Esophagus muscularis mucosa (tissue), 4 donors: ENCODE results near the gene CYTH1. TPM values are rescaled to one million over a fixed set of nuclear protein-coding genes. Genes with fewer than 3 reads are reported as not detected.

ENCODE experiments used
- DNase-seq: peaks from one replicate; pipeline ENCODE4 v3.0.0-alpha.2; 2017; ENCODE audit errors: extremely low spot score
- H3K27ac ChIP-seq, 4 donors: fragments of 200-600 bp; sonication (generic); replicated peaks in 1 of 4; 1 replicate in 3 of 4; 2 replicates in 1 of 4; pipeline ENCODE4 v1.5.1; 2016 to 2019; ENCODE audit warnings: mild to moderate bottlenecking in 1 of 4
- H3K27me3 ChIP-seq, 4 donors: fragments of 200-600 bp; sonication (generic); one replicate each; pipeline versions ENCODE4 v1.5.1 to v1.6.0; 2016 to 2019
- H3K36me3 ChIP-seq, 4 donors: fragments of 200-600 bp; sonication (generic); one replicate each; pipeline ENCODE4 v1.5.1; 2016 to 2019
- H3K4me1 ChIP-seq, 4 donors: fragments of 200-600 bp; sonication (generic); one replicate each; pipeline ENCODE4 v1.5.1; 2016 to 2019
- H3K4me3 ChIP-seq, 4 donors: fragments of 200-600 bp; sonication (generic); 1 replicate in 2 of 4; 2 replicates in 2 of 4; pipeline ENCODE4 v1.5.1; 2016 to 2019; ENCODE audit warnings: mild to moderate bottlenecking in 4 of 4, moderate library complexity in 1 of 4
- H3K9me3 ChIP-seq, 4 donors: fragments of 200-600 bp; sonication (generic); 1 replicate in 3 of 4; 2 replicates in 1 of 4; pipeline ENCODE4 v1.5.1; 2016 to 2019
- EP300 ChIP-seq: sonication (generic); formaldehyde crosslinking; IDR thresholded peaks from one replicate; pipeline ENCODE4 v1.6.1; 2017; ENCODE audit warnings: antibody characterized with exemption
- POLR2A ChIP-seq: fragments of 450-650 bp; IDR thresholded peaks from one replicate; pipeline ENCODE4 v1.6.1; 2017; ENCODE audit warnings: antibody characterized with exemption, moderate library complexity, mild to moderate bottlenecking, low read depth
- POLR2AphosphoS5 ChIP-seq, 2 donors: sonication (generic); formaldehyde crosslinking; IDR thresholded peaks; one replicate each; pipeline ENCODE4 v1.6.1; 2017; ENCODE audit warnings: antibody characterized with exemption in 2 of 2
- WGBS: methylation state at CpG from one replicate; pipeline ENCODE4 v1.1.5; 2018; 5-methylcytosine and 5-hydroxymethylcytosine counted together
- intact Hi-C: fragments of 100-400 bp; cut with DNase I; formaldehyde crosslinking; loops from one replicate; pipeline ENCODE4 v1.15.1; 2023
- total RNA-seq, 4 donors: library from RNA; depleted of rRNA; stranded (reverse); fragments of >200 nt; gene quantifications; one replicate each; pipeline versions ENCODE4 v1.1.0 to v1.2.1, GENCODE V29; 2016
- TF ChIP-seq, protein P1 (sequence below), 3 experiments: fragments of 200-600 bp in 2 of 3; fragments of 450-650 bp in 1 of 3; sonication (generic) in 2 of 3; IDR thresholded peaks; one replicate each; pipeline ENCODE4 v1.5.1; 2017 to 2019; ENCODE audit warnings: antibody characterized with exemption in 3 of 3, mild to moderate bottlenecking in 2 of 3, moderate library complexity in 1 of 3

Gene CYTH1
- total RNA-seq, 4 donors from 2014 or later = 25.7 to 39.4 (median 35.7) TPM

DNA sequence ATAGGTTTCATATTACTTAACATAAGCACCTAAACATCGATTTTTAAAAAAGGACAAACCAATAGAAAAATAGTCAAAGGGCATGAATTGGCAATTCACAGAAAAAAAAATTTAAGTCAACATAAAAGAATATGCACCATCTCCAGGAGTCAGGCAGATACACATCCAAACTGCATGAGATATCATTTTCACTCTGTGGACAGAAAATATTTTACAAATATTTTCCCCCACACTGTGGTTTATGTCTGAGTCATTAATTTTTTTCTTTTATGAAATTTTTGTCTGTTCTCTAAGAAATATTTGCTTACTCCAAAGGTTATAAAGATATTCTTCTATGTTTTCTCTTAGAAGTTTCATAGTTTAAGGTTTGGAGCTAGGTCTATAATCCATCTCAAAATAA, 130.5 kb downstream of the CYTH1 start:
- no peaks in the 10 kb centered on the region for H3K27me3 ChIP-seq

GRCh38 chr17:78650093-78650715, 131.9 kb downstream of the CYTH1 start:
- TF ChIP-seq, protein P1, sequence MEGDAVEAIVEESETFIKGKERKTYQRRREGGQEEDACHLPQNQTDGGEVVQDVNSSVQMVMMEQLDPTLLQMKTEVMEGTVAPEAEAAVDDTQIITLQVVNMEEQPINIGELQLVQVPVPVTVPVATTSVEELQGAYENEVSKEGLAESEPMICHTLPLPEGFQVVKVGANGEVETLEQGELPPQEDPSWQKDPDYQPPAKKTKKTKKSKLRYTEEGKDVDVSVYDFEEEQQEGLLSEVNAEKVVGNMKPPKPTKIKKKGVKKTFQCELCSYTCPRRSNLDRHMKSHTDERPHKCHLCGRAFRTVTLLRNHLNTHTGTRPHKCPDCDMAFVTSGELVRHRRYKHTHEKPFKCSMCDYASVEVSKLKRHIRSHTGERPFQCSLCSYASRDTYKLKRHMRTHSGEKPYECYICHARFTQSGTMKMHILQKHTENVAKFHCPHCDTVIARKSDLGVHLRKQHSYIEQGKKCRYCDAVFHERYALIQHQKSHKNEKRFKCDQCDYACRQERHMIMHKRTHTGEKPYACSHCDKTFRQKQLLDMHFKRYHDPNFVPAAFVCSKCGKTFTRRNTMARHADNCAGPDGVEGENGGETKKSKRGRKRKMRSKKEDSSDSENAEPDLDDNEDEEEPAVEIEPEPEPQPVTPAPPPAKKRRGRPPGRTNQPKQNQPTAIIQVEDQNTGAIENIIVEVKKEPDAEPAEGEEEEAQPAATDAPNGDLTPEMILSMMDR (IDR thresholded peaks at IDR 0.05) = no peak
- no peak for TF ChIP-seq POLR2A
- no peak for TF ChIP-seq POLR2AphosphoS5 (IDR thresholded peaks at IDR 0.05)
- no peak for TF ChIP-seq EP300
- no peaks in the 10 kb centered on the region for H3K27me3 ChIP-seq
- H3K4me1 ChIP-seq = peaks cover 0 to 10% (median 3%) of the 10 kb centered on the region in 4 donors
- intact Hi-C loops = no loop called here
- no peaks in the 10 kb centered on the region for H3K36me3 ChIP-seq
- H3K27ac ChIP-seq = no peak overlapping the region
- H3K9me3 ChIP-seq = no peaks in the 10 kb centered on the region
- H3K4me3 ChIP-seq = no peak overlapping the region
- 72% methylated on average over 11 of the region's 11 CpGs for WGBS
- no peak for DNase-seq

More for the DNA sequence above, 130.5 kb downstream of the CYTH1 start:
- Histone ChIP-seq H3K27ac (no peak overlapping the region), H3K36me3 (no peaks in the 10 kb centered on the region), H3K9me3 (no peaks in the 10 kb centered on the region), H3K4me3 (no peak overlapping the region), H3K4me1 (no peaks in the 10 kb centered on the region)
- no peak for DNase-seq
- intact Hi-C loops = no loop called here
- WGBS = 85% methylated on average over 1 of the region's 1 CpG
- TF ChIP-seq EP300 = no peak
- TF ChIP-seq, protein P1 (IDR thresholded peaks at IDR 0.05) = no peak

DNA sequence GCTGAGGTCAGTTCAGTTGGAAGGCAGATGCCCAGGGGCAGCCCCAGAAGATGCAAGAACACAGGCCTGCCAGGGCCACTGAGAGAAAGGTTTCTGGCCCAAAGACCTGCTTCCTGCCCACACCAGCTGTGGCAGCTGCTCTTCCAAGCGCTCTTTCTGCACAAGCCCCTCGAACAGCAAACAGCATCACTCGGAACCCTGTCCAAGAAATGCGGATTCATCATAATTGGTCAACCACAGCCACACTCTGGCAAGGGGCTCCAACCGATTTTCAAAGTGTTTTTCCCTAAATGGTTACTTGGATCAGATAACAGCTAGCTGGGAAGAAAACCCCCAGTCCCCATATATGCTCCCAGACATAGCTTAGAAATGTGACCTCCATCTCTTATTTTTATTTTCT, 133.8 kb downstream of the CYTH1 start:
- TF ChIP-seq EP300 (no peak), POLR2AphosphoS5 (IDR thresholded peaks at IDR 0.05) (no peak), POLR2A (no peak)
- TF ChIP-seq, protein P1 (IDR thresholded peaks at IDR 0.05) = no peak
- WGBS = 97% methylated on average over 5 of the region's 5 CpGs
- intact Hi-C loops = no loop called here
- Histone ChIP-seq H3K36me3 (no peaks in the 10 kb centered on the region), H3K4me3 (no peak overlapping the region), H3K9me3 (no peaks in the 10 kb centered on the region), H3K27ac (no peak overlapping the region), H3K4me1 (peaks cover 0 to 10% (median 3%) of the 10 kb centered on the region in 4 donors), H3K27me3 (no peaks in the 10 kb centered on the region)
- DNase-seq = no peak

DNA sequence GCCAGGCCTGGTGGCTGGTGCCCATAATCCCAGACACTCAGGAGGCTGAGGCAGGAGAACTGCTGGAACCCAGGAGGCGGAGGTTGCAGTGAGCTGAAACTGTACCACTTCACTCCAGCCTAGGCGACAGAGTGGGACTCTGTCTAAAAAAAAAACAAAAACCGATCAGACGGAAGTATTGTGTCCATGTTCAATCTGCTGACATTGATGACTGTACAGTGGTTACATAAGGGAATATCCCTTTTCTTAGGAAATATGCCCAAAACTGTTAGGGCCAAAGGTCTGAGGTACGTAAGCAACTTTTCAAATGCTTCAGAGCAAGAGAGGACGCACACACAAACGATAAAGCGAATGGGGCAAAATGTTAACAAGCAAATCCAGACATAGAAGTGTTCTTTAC, 135.0 kb downstream of the CYTH1 start:
- H3K4me3 ChIP-seq = no peak overlapping the region
- no peak for TF ChIP-seq POLR2AphosphoS5 (IDR thresholded peaks at IDR 0.05)
- no peak for TF ChIP-seq EP300
- H3K36me3 ChIP-seq = no peaks in the 10 kb centered on the region
- no peaks in the 10 kb centered on the region for H3K27me3 ChIP-seq
- H3K4me1 ChIP-seq = peaks cover 0 to 10% (median 3%) of the 10 kb centered on the region in 4 donors
- intact Hi-C loops = no loop called here
- WGBS = 74% methylated on average over 8 of the region's 8 CpGs
- DNase-seq = no peak
- no peaks in the 10 kb centered on the region for H3K9me3 ChIP-seq
- H3K27ac ChIP-seq = no peak overlapping the region

DNA sequence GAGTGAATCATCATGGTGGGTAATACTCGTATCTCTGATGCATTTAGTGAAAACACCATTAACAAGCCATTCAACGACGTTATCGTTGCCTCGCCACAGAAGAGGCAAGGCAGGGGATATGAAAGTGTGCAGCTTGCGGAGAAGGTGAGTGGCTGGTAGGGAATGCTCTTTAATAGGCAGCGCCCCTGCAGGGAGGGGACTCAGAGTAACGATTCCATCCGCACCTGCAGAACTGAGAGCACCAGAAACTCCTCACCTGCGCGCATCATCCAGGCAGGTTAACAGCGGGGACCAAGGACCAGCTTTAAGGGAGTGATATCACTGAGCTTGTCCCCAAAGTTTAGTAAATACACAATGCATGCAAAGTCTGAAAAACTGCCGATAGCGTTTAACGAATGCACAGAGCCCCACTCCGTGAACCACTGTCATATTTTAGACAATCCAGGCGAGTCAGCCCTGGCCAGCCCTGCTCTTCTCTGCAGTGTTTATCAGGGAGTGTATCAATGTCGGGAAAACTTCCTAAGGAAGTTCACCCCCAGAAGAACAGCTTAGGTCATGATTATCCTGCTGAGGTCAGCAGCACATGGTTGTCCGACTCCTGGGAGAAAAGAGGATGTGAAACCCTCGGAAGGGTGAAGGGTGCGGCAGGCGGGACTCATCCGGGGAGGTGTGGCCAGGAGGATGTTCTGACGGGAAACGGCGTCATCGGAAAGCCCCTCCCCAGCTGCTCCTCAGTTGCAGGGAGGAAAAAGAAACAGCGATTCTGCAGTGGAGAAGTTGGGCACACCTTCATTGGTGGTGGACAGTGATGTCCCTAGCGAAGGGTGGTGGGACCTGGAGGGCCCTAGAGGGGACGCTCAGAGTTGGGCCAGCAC, 136.4 kb downstream of the CYTH1 start:
- intact Hi-C loops = no loop called here
- Histone ChIP-seq H3K27ac (peak overlapping the region in 3 of 4 donors; percentile 39 to 47 (median 43)), H3K4me1 (peaks cover 0 to 10% (median 3%) of the 10 kb centered on the region in 4 donors), H3K36me3 (no peaks in the 10 kb centered on the region), H3K27me3 (no peaks in the 10 kb centered on the region), H3K9me3 (no peaks in the 10 kb centered on the region), H3K4me3 (no peak overlapping the region)
- peak; percentile 94 for DNase-seq
- WGBS = 69% methylated on average over 28 of the region's 30 CpGs
- TF ChIP-seq POLR2A = no peak
- TF ChIP-seq POLR2AphosphoS5 (IDR thresholded peaks at IDR 0.05) = peak; percentile 35 to 64
